Dedifferentiated amniotic fluid mesenchymal stem cell (primary cell): ENCODE data around the gene SFTPB.

Experiments used
- DNase-seq: peaks from one replicate; pipeline ENCODE4 v3.0.0-alpha.2; 2016; ENCODE audit errors: extremely low spot score

The SFTPB gene

GRCh38 chr2:85613717-85614515 lies 54.1 kb downstream of the SFTPB start:
- no peak for DNase-seq

GRCh38 chr2:85611705-85612587 lies 56.1 kb downstream of the SFTPB start, which contains the start of gene C2orf68:
Gene C2orf68 (minus strand): TSS chr2:85612066. CDS start chr2:85611984, 82 bp downstream.
- peak; percentile 85 for DNase-seq

GRCh38 chr2:85611217-85611704 lies 56.7 kb downstream of the SFTPB start:
- no peak for DNase-seq
